Placental epithelial cell (primary cell): ENCODE results near the gene KLF18. TPM values are rescaled to one million over a fixed set of nuclear protein-coding genes. Genes with fewer than 3 reads are reported as not detected.

Source experiments
- small RNA-seq: library from RNA; depleted of rRNA; stranded (forward); fragments of <200 nt; gene quantifications from one replicate; pipeline ENCODE3, GENCODE V24; 2012
- total RNA-seq: library from RNA; depleted of rRNA; stranded (reverse); fragments of >200 nt; gene quantifications from 2 replicates; pipeline ENCODE4 v1.2.3, GENCODE V29; 2012

The KLF18 gene
- total RNA-seq, result not detected in 2 replicates

GRCh38 chr1:44141531-44141930, at the start of gene KLF18:
KLF18 (minus strand) TSS chr1:44141631; CDS start chr1:44141631, 0 bp downstream.

GRCh38 chr1:44118682-44119081, 22.7 kb downstream of the KLF18 start, which contains the start of gene KLF17:
KLF17 (plus strand) TSS chr1:44118821; CDS start chr1:44118908, 87 bp downstream.

Small RNA genes lying within 50 kb of the gene (small RNA-seq; reads per million reads assigned to genes)
- gene AL035417.1, result not detected
- gene OOSP1P1, result not detected
- not detected for gene RF00019
- gene RN7SL479P, result not detected

Other genes starting within 250 kb of the KLF18 start
- gene ARTN, start 207.8 kb downstream of the KLF18 start, total RNA-seq, result not detected in 2 replicates
- 18.8 and 27.2 TPM in 2 replicates for gene IPO13, start 194.7 kb downstream of the KLF18 start, total RNA-seq
- gene DPH2, start 171.6 kb downstream of the KLF18 start, total RNA-seq, result 16.5 and 29.6 TPM in 2 replicates
- 48.3 and 90.0 TPM in 2 replicates for gene ATP6V0B, start 166.7 kb downstream of the KLF18 start, total RNA-seq
- 86.4 and 226 TPM in 2 replicates for gene B4GALT2, start 162.4 kb downstream of the KLF18 start, total RNA-seq
- 5.5 and 9.0 TPM in 2 replicates for gene CCDC24, start 150.0 kb downstream of the KLF18 start, total RNA-seq
- 2.4 and 8.8 TPM in 2 replicates for gene SLC6A9, start 110.2 kb downstream of the KLF18 start, total RNA-seq
- not detected in 2 replicates for gene KLF17, start 22.8 kb downstream of the KLF18 start, total RNA-seq
- 35.3 and 35.5 TPM in 2 replicates for gene DMAP1, start 71.8 kb upstream of the KLF18 start, total RNA-seq
- gene ERI3, start 213.6 kb upstream of the KLF18 start, total RNA-seq, result 63.2 and 76.1 TPM in 2 replicates